Endometrial microvascular endothelial cells (primary cell): Measurements from ENCODE around the gene NOS3. TPM values are rescaled to one million over a fixed set of nuclear protein-coding genes. Genes with fewer than 3 reads are reported as not detected.

Source experiments
- in situ Hi-C: cut with HindIII; loops from 2 replicates; pipeline ENCODE4 v1.10.0; 2017; ENCODE audit warnings: low sequenced_read_pairs, low pct_unique_long_range_greater_than_20kb; ENCODE audit errors: inconsistent ontology term
- total RNA-seq: library from RNA; depleted of rRNA; stranded (reverse); fragments of >200 nt; gene quantifications from one replicate; pipeline ENCODE4 v1.2.3, GENCODE V29; 2015; ENCODE audit errors: inconsistent ontology term

NOS3 gene
- total RNA-seq, 1 donor from 2014 or later = 37.4 TPM

GRCh38 chr7:150993511-150993910 lies 2.7 kb downstream of the NOS3 start:
- in situ Hi-C loops = no loop called here

- in situ Hi-C loops = no loop called here
These were observed 3.5 kb downstream of the NOS3 start for GRCh38 chr7:150994141-150994837.

GRCh38 chr7:150994838-150995510 lies 4.2 kb downstream of the NOS3 start:
- in situ Hi-C loops = no loop called here

- in situ Hi-C loops = no loop called here
These were observed 5.7 kb downstream of the NOS3 start for GRCh38 chr7:150996376-150997074.

- in situ Hi-C loops = no loop called here
These were observed 6.3 kb downstream of the NOS3 start for GRCh38 chr7:150997075-150997511.

GRCh38 chr7:150997817-150998216 lies 7.0 kb downstream of the NOS3 start:
- in situ Hi-C loops = no loop called here

GRCh38 chr7:150998341-150998740 lies 7.5 kb downstream of the NOS3 start:
- in situ Hi-C loops = no loop called here

GRCh38 chr7:150999001-150999400 lies 8.2 kb downstream of the NOS3 start:
- in situ Hi-C loops = no loop called here

GRCh38 chr7:150999497-151000230 lies 8.8 kb downstream of the NOS3 start:
- in situ Hi-C loops = no loop called here

- in situ Hi-C loops = no loop called here
These were observed 10.2 kb downstream of the NOS3 start for GRCh38 chr7:151000897-151001495.

GRCh38 chr7:151001546-151001945 lies 10.7 kb downstream of the NOS3 start:
- in situ Hi-C loops = no loop called here

GRCh38 chr7:151003572-151003971 lies 12.8 kb downstream of the NOS3 start:
- in situ Hi-C loops = no loop called here

- in situ Hi-C loops = no loop called here
These were observed 14.7 kb downstream of the NOS3 start for GRCh38 chr7:151005566-151005965.

- in situ Hi-C loops = no loop called here
These were observed 15.9 kb downstream of the NOS3 start for GRCh38 chr7:151006590-151007300.

GRCh38 chr7:151007469-151007898 lies 16.7 kb downstream of the NOS3 start:
- in situ Hi-C loops = no loop called here

- in situ Hi-C loops = no loop called here
These were observed 17.3 kb downstream of the NOS3 start for GRCh38 chr7:151008143-151008510.

- in situ Hi-C loops = no loop called here
These were observed 17.9 kb downstream of the NOS3 start for GRCh38 chr7:151008511-151009323.
